ENCODE results near the gene WIPF3. TPM values are rescaled to one million over a fixed set of nuclear protein-coding genes. Genes with fewer than 3 reads are reported as not detected.

WIPF3 gene
- total RNA-seq, 1 donor from 2014 or later: 0.67 TPM

GRCh38 chr7:29835718-29836117, 29.4 kb downstream of the WIPF3 start:
- ATAC-seq (no peak), DNase-seq (no peak)
- Histone ChIP-seq H3K36me3 (no peaks in the 10 kb centered on the region), H3K4me1 (no peaks in the 10 kb centered on the region), H3K27me3 (no peaks in the 10 kb centered on the region), H3K9me3 (no peaks in the 10 kb centered on the region), H3K4me3 (no peak overlapping the region), H3K27ac (no peak overlapping the region)
- intact Hi-C loops (cut with DNase I): no loop called here
- no peak for TF ChIP-seq CTCF (IDR thresholded peaks at IDR 0.05)

GRCh38 chr7:29839302-29839701, 33.0 kb downstream of the WIPF3 start:
- Histone ChIP-seq H3K9me3 (no peaks in the 10 kb centered on the region), H3K27me3 (no peaks in the 10 kb centered on the region), H3K36me3 (no peaks in the 10 kb centered on the region), H3K4me1 (no peaks in the 10 kb centered on the region), H3K4me3 (no peak overlapping the region), H3K27ac (no peak overlapping the region)
- no peak for TF ChIP-seq CTCF (IDR thresholded peaks at IDR 0.05)
- DNase-seq (no peak), ATAC-seq (peak; percentile 66)
- intact Hi-C loops (cut with DNase I): no loop called here

GRCh38 chr7:29839921-29840320, 33.6 kb downstream of the WIPF3 start:
- H3K27ac ChIP-seq: no peak overlapping the region

GRCh38 chr7:29840701-29841100, 34.4 kb downstream of the WIPF3 start:
- Histone ChIP-seq H3K27me3 (no peaks in the 10 kb centered on the region), H3K4me3 (no peak overlapping the region), H3K27ac (no peak overlapping the region), H3K4me1 (no peaks in the 10 kb centered on the region), H3K9me3 (no peaks in the 10 kb centered on the region), H3K36me3 (no peaks in the 10 kb centered on the region)
- TF ChIP-seq CTCF (IDR thresholded peaks at IDR 0.05): no peak
- no peak for ATAC-seq
- no peak for DNase-seq
- intact Hi-C loops (cut with DNase I): no loop called here

More at GRCh38 chr7:29839921-29840320, 33.6 kb downstream of the WIPF3 start:
- Histone ChIP-seq H3K4me1 (no peaks in the 10 kb centered on the region), H3K36me3 (no peaks in the 10 kb centered on the region), H3K4me3 (no peak overlapping the region), H3K9me3 (no peaks in the 10 kb centered on the region), H3K27me3 (no peaks in the 10 kb centered on the region)
- DNase-seq (no peak), ATAC-seq (no peak)
- TF ChIP-seq CTCF (IDR thresholded peaks at IDR 0.05): no peak
- intact Hi-C loops (cut with DNase I): no loop called here

- Histone ChIP-seq H3K4me1 (no peaks in the 10 kb centered on the region), H3K4me3 (no peak overlapping the region), H3K36me3 (no peaks in the 10 kb centered on the region), H3K27ac (no peak overlapping the region), H3K9me3 (no peaks in the 10 kb centered on the region), H3K27me3 (no peaks in the 10 kb centered on the region)
- DNase-seq (no peak), ATAC-seq (no peak)
- intact Hi-C loops (cut with DNase I): no loop called here
- TF ChIP-seq CTCF (IDR thresholded peaks at IDR 0.05): no peak
These were observed 35.8 kb downstream of the WIPF3 start for GRCh38 chr7:29841926-29842701.

All from upper lobe of right lung (tissue), 1 donor.